Gastroesophageal sphincter (tissue), 4 donors: ENCODE data around the gene CACNA1F. TPM values are rescaled to one million over a fixed set of nuclear protein-coding genes. Genes with fewer than 3 reads are reported as not detected.

Experiments used
- ATAC-seq: fragments of 150-250 bp; one replicate; pipeline ENCODE4 v1.9.1; 2016; ENCODE audit warnings: mild to moderate bottlenecking, moderate library complexity
- H3K27ac ChIP-seq, 4 donors: fragments of 200-600 bp; sonication (generic) in 3 of 4; 1 replicate in 3 of 4; 2 replicates in 1 of 4; pipeline ENCODE4 v1.5.1; 2016 to 2019
- H3K27me3 ChIP-seq: fragments of 200-600 bp; sonication (generic); one replicate; pipeline ENCODE4 v1.5.1; 2019
- H3K36me3 ChIP-seq, 2 donors: fragments of 200-600 bp; sonication (generic); one replicate each; pipeline ENCODE4 v1.5.1; 2019; ENCODE audit warnings: control low read depth in 1 of 2
- H3K4me1 ChIP-seq, 3 donors: fragments of 200-600 bp; sonication (generic); 1 replicate in 2 of 3; 2 replicates in 1 of 3; pipeline ENCODE4 v1.5.1; 2016 to 2019; ENCODE audit warnings: control low read depth in 2 of 3
- H3K4me3 ChIP-seq, 2 donors: fragments of 200-600 bp; sonication (generic); one replicate each; pipeline ENCODE4 v1.5.1; 2019; ENCODE audit warnings: mild to moderate bottlenecking in 1 of 2, moderate library complexity in 1 of 2
- H3K9me3 ChIP-seq, 3 donors: fragments of 200-600 bp; sonication (generic); one replicate each; pipeline ENCODE4 v1.5.1; 2017 to 2019; ENCODE audit warnings: control low read depth in 2 of 3
- CTCF ChIP-seq, 4 experiments: fragments of 200-600 bp in 2 of 4; fragments of 450-650 bp in 2 of 4; sonication (generic) in 1 of 4; IDR thresholded peaks; one replicate each; pipeline ENCODE4 v1.5.1; 2017 to 2019; ENCODE audit warnings: antibody characterized with exemption in 4 of 4, mild to moderate bottlenecking in 2 of 4, moderate library complexity in 2 of 4
- EP300 ChIP-seq: sonication (generic); formaldehyde crosslinking; IDR thresholded peaks from one replicate; pipeline ENCODE4 v1.6.1; 2017; ENCODE audit warnings: antibody characterized with exemption, mild to moderate bottlenecking
- POLR2A ChIP-seq, 2 donors: fragments of 450-650 bp; IDR thresholded peaks; one replicate each; pipeline ENCODE4 v1.6.1; 2017; ENCODE audit warnings: antibody characterized with exemption in 2 of 2, mild to moderate bottlenecking in 2 of 2, moderate library complexity in 1 of 2
- POLR2AphosphoS5 ChIP-seq: sonication (generic); formaldehyde crosslinking; IDR thresholded peaks from one replicate; pipeline ENCODE4 v1.6.1; 2017; ENCODE audit warnings: antibody characterized with exemption
- WGBS, 2 donors: methylation state at CpG; one replicate each; pipeline ENCODE4 v1.1.5; 2018; ENCODE audit warnings: low coverage in 1 of 2; 5-methylcytosine and 5-hydroxymethylcytosine counted together
- total RNA-seq, 4 donors: library from RNA; depleted of rRNA; stranded (reverse); fragments of >200 nt; gene quantifications; one replicate each; pipeline ENCODE4 v1.1.0, GENCODE V29; 2016

The CACNA1F gene
- total RNA-seq, 4 donors from 2014 or later, result 1.7 TPM; not detected in 3

GRCh38 chrX:49266523-49267445 lies 33.6 kb upstream of the CACNA1F start:
- peaks cover 0 to 15% (median 7%) of the 10 kb centered on the region in 3 donors for H3K4me1 ChIP-seq
- H3K27ac ChIP-seq, result no peak overlapping the region
- H3K9me3 ChIP-seq, result no peaks in the 10 kb centered on the region
- H3K4me3 ChIP-seq, result no peak overlapping the region
- ATAC-seq, result no peak
- TF ChIP-seq EP300 (no peak), CTCF (IDR thresholded peaks at IDR 0.05) (no peak), POLR2A (IDR thresholded peaks at IDR 0.05) (no peak), POLR2AphosphoS5 (no peak)
- no peaks in the 10 kb centered on the region for H3K27me3 ChIP-seq
- 71% methylated on average over 5 of the region's 10 CpGs for WGBS, 2 donors
- H3K36me3 ChIP-seq, result no peaks in the 10 kb centered on the region

GRCh38 chrX:49264460-49264859 lies 31.3 kb upstream of the CACNA1F start, which contains the start of gene FOXP3:
TSS of gene FOXP3 (minus strand) at chrX:49264710. CDS start at chrX:49258505, 6,205 bp downstream.
- H3K9me3 ChIP-seq, result no peaks in the 10 kb centered on the region
- ATAC-seq, result no peak
- H3K36me3 ChIP-seq, result no peaks in the 10 kb centered on the region
- no peak within 1 kb of the TSS for H3K4me3 ChIP-seq
- H3K4me1 ChIP-seq, result no peaks in the 10 kb centered on the region
- H3K27me3 ChIP-seq, result no peaks in the 10 kb centered on the region
- no peak within 1 kb of the TSS for H3K27ac ChIP-seq
- TF ChIP-seq EP300 (no peak), POLR2AphosphoS5 (no peak), POLR2A (IDR thresholded peaks at IDR 0.05) (no peak), CTCF (IDR thresholded peaks at IDR 0.05) (no peak)
- WGBS, 2 donors, result 76 to 82% methylated on average over 2 to 8 of the region's 11 CpGs

DNA sequence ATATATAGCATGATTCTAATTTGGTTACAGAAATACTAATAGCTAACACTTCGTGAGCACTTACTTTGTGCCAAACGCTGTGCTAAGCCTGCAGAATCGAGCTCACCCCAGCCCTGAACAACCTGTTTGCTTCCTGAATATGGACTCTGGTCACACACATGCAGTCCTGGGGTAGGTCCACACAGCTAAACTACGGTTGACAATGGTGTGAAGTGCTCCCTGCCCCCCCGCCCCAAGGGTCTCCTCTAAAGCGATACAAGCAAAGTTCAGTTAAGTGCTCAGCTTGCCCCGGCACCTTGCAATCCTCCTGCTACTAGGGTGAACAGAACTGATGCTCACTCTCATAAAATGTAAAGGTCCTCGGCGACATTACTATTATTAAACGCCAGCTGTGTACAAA lies 30.5 kb upstream of the CACNA1F start:
- no peak overlapping the region for H3K27ac ChIP-seq
- H3K4me3 ChIP-seq, result no peak overlapping the region
- no peak for TF ChIP-seq EP300
- no peak for TF ChIP-seq POLR2AphosphoS5
- no peak for TF ChIP-seq CTCF (IDR thresholded peaks at IDR 0.05)
- TF ChIP-seq POLR2A (IDR thresholded peaks at IDR 0.05), result no peak
- WGBS, 2 donors, result 68 to 79% methylated on average over 4 to 6 of the region's 10 CpGs
- no peaks in the 10 kb centered on the region for H3K9me3 ChIP-seq
- no peaks in the 10 kb centered on the region for H3K36me3 ChIP-seq
- no peaks in the 10 kb centered on the region for H3K4me1 ChIP-seq
- ATAC-seq, result no peak
- H3K27me3 ChIP-seq, result no peaks in the 10 kb centered on the region

DNA sequence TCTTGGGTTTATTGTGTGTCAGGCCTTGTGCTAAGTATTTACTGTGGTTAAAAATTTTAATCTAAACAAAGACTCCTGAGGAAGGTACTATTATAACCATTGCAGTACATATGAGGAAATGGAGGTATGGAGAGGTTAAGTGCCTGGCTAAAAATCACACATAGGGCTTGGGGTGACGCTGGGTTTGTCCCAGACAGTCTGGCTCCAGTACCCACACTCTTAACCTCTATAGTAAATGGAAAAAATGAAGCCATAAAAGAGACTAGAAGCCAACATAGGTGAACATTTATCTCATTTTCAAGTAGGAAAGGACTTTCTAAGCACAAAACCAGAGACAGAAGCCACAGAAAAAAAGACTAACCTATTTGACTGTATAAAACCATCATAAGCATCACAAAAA lies 29.5 kb upstream of the CACNA1F start:
- WGBS, 2 donors, result 33 to 80% methylated on average over 1 of the region's 1 CpG
- ATAC-seq, result no peak
- Histone ChIP-seq H3K4me1 (no peaks in the 10 kb centered on the region), H3K9me3 (no peaks in the 10 kb centered on the region), H3K27ac (no peak overlapping the region), H3K36me3 (no peaks in the 10 kb centered on the region), H3K4me3 (no peak overlapping the region), H3K27me3 (no peaks in the 10 kb centered on the region)
- TF ChIP-seq POLR2A (IDR thresholded peaks at IDR 0.05), result no peak
- no peak for TF ChIP-seq CTCF (IDR thresholded peaks at IDR 0.05)
- TF ChIP-seq POLR2AphosphoS5, result no peak
- no peak for TF ChIP-seq EP300
